ENCODE data around the gene CIRBP. TPM values are rescaled to one million over a fixed set of nuclear protein-coding genes. Genes with fewer than 3 reads are reported as not detected.

CIRBP gene
- total RNA-seq, 1 experiment from 2014 or later = 66.6 TPM

GRCh38 chr19:1287354-1288225, 18.5 kb downstream of the CIRBP start:
- CTCF ChIA-PET = no interaction called here
- H3K9me3 ChIP-seq (ENCODE audit: control insufficient read depth, insufficient read depth, low read depth, low read length) = no peaks in the 10 kb centered on the region
- H3K4me3 ChIP-seq (ENCODE audit: low read depth in 2 of 2, low read length in 2 of 2) = peak overlapping the region in 1 of 2 experiments; percentile 42; a peak in 1 of 4 replicates
- POLR2A ChIA-PET = interaction anchor here (0.6 kb wide), 1 partner anchor 18 kb away, joined by 22 read pairs; no protein-coding TSS in a partner anchor
- intact Hi-C loops (cut with micrococcal nuclease; ENCODE audit: unreplicated experiment) (no loop called here), in situ Hi-C loops (cut with HindIII; ENCODE audit: low pct_unique_long_range_greater_than_20kb, low sequenced_read_pairs) (no loop called here)
- no peaks in the 10 kb centered on the region for H3K27me3 ChIP-seq (ENCODE audit: control insufficient read depth, insufficient read depth, low read length)
- ATAC-seq = peak; percentile 67
- no peaks in the 10 kb centered on the region for H3K36me3 ChIP-seq (ENCODE audit: control insufficient read depth, insufficient read depth, low read length)
- no peak overlapping the region for H3K27ac ChIP-seq (ENCODE audit: low read length)
- DNase-seq (ENCODE audit: low read depth, low spot score) = no peak
- TF ChIP-seq POLR2AphosphoS5 (IDR thresholded peaks at IDR 0.05; ENCODE audit: low read depth, low read length) (no peak), TCF7L2 (IDR thresholded peaks at IDR 0.05; ENCODE audit: low read depth, low read length) (no peak), REST (IDR thresholded peaks at IDR 0.05; ENCODE audit: insufficient read depth in 1 of 2, low read depth in 2 of 2, low read length in 1 of 2) (no peak), SIN3A (IDR thresholded peaks at IDR 0.05; ENCODE audit: borderline replicate concordance, insufficient read depth, low read depth, low read length) (no peak), CTCF (IDR thresholded peaks at IDR 0.05) (no peak)
- BruUV-seq (replicated peaks) = no TSS peak
- H3K4me1 ChIP-seq (ENCODE audit: control insufficient read depth, insufficient read depth, low read length) = peaks cover 16% of the 10 kb centered on the region

GRCh38 chr19:1288226-1288612, 19.1 kb downstream of the CIRBP start:
- Histone ChIP-seq H3K27me3 (ENCODE audit: control insufficient read depth, insufficient read depth, low read length) (no peaks in the 10 kb centered on the region), H3K36me3 (ENCODE audit: control insufficient read depth, insufficient read depth, low read length) (no peaks in the 10 kb centered on the region), H3K9me3 (ENCODE audit: control insufficient read depth, insufficient read depth, low read depth, low read length) (no peaks in the 10 kb centered on the region), H3K4me1 (ENCODE audit: control insufficient read depth, insufficient read depth, low read length) (peaks cover 16% of the 10 kb centered on the region), H3K4me3 (ENCODE audit: low read depth in 2 of 2, low read length in 2 of 2) (no peak overlapping the region), H3K27ac (ENCODE audit: low read length) (no peak overlapping the region)
- no TSS peak for BruUV-seq (replicated peaks)
- CTCF ChIA-PET = no interaction called here
- DNase-seq (ENCODE audit: low read depth, low spot score) (no peak), ATAC-seq (no peak)
- no peak for TF ChIP-seq SIN3A (IDR thresholded peaks at IDR 0.05; ENCODE audit: borderline replicate concordance, insufficient read depth, low read depth, low read length)
- TF ChIP-seq POLR2AphosphoS5 (IDR thresholded peaks at IDR 0.05; ENCODE audit: low read depth, low read length) = no peak
- TF ChIP-seq TCF7L2 (IDR thresholded peaks at IDR 0.05; ENCODE audit: low read depth, low read length) = no peak
- TF ChIP-seq REST (IDR thresholded peaks at IDR 0.05; ENCODE audit: insufficient read depth in 1 of 2, low read depth in 2 of 2, low read length in 1 of 2) = no peak
- no peak for TF ChIP-seq CTCF (IDR thresholded peaks at IDR 0.05)
- intact Hi-C loops (cut with micrococcal nuclease; ENCODE audit: unreplicated experiment) (no loop called here), in situ Hi-C loops (cut with HindIII; ENCODE audit: low pct_unique_long_range_greater_than_20kb, low sequenced_read_pairs) (no loop called here)
- POLR2A ChIA-PET = no interaction called here

Data from Panc1 (cell line).